ENCODE measurements around the gene EPYC. TPM values are rescaled to one million over a fixed set of nuclear protein-coding genes. Genes with fewer than 3 reads are reported as not detected.

EPYC gene
- total RNA-seq = not detected

GRCh38 chr12:91004872-91005271 is at the start of gene EPYC:
Gene EPYC, minus strand, starts transcription at chr12:91004972. Its CDS starts 2,407 bp downstream, at chr12:91002565.
- ATAC-seq (ENCODE audit: low read depth) = no peak
- Mint-ChIP-seq H3K27me3 (peaks cover 43% of the 10 kb centered on the region), H3K27ac (no peak within 1 kb of the TSS), H3K4me3 (no peak within 1 kb of the TSS), H3K4me1 (peaks cover 24% of the 10 kb centered on the region), H3K36me3 (peaks cover 3% of the 10 kb centered on the region), H3K9me3 (peaks cover 2% of the 10 kb centered on the region)
- POLR2A ChIA-PET = no interaction called here
- no peak for DNase-seq

- POLR2A ChIA-PET = no interaction called here
- Mint-ChIP-seq H3K27ac (no peak overlapping the region), H3K36me3 (no peaks in the 10 kb centered on the region), H3K4me1 (no peaks in the 10 kb centered on the region), H3K4me3 (no peak overlapping the region), H3K9me3 (no peaks in the 10 kb centered on the region), H3K27me3 (peaks cover under 1% of the 10 kb centered on the region)
- DNase-seq (no peak), ATAC-seq (ENCODE audit: low read depth) (no peak)
Measured at GRCh38 chr12:91053951-91054715, 49.4 kb upstream of the EPYC start.

- POLR2A ChIA-PET = no interaction called here
- Mint-ChIP-seq H3K27me3 (peaks cover 3% of the 10 kb centered on the region), H3K4me1 (no peaks in the 10 kb centered on the region), H3K9me3 (no peaks in the 10 kb centered on the region), H3K4me3 (no peak overlapping the region), H3K27ac (no peak overlapping the region), H3K36me3 (no peaks in the 10 kb centered on the region)
- ATAC-seq (ENCODE audit: low read depth) (no peak), DNase-seq (no peak)
Measured at GRCh38 chr12:91052026-91052425, 47.3 kb upstream of the EPYC start.

- Mint-ChIP-seq H3K4me1 (no peaks in the 10 kb centered on the region), H3K36me3 (no peaks in the 10 kb centered on the region), H3K4me3 (no peak overlapping the region), H3K27ac (no peak overlapping the region), H3K9me3 (no peaks in the 10 kb centered on the region), H3K27me3 (peaks cover 3% of the 10 kb centered on the region)
- POLR2A ChIA-PET = no interaction called here
- no peak for ATAC-seq (ENCODE audit: low read depth)
- DNase-seq = no peak
Measured at GRCh38 chr12:91044586-91044985, 39.8 kb upstream of the EPYC start.

GRCh38 chr12:91043408-91043807 is 38.6 kb upstream of the EPYC start:
- POLR2A ChIA-PET = no interaction called here
- Mint-ChIP-seq H3K36me3 (no peaks in the 10 kb centered on the region), H3K4me1 (no peaks in the 10 kb centered on the region), H3K27me3 (no peaks in the 10 kb centered on the region), H3K27ac (no peak overlapping the region), H3K9me3 (no peaks in the 10 kb centered on the region), H3K4me3 (no peak overlapping the region)
- no peak for DNase-seq
- ATAC-seq (ENCODE audit: low read depth) = no peak

- Mint-ChIP-seq H3K4me1 (no peaks in the 10 kb centered on the region), H3K27me3 (peaks cover 1% of the 10 kb centered on the region), H3K36me3 (no peaks in the 10 kb centered on the region), H3K4me3 (no peak overlapping the region), H3K27ac (no peak overlapping the region), H3K9me3 (no peaks in the 10 kb centered on the region)
- ATAC-seq (ENCODE audit: low read depth) (no peak), DNase-seq (no peak)
- POLR2A ChIA-PET = no interaction called here
Measured at GRCh38 chr12:91040096-91040755, 35.5 kb upstream of the EPYC start.

GRCh38 chr12:91037276-91037675 is 32.5 kb upstream of the EPYC start:
- Mint-ChIP-seq H3K4me1 (no peaks in the 10 kb centered on the region), H3K27ac (no peak overlapping the region), H3K4me3 (no peak overlapping the region), H3K36me3 (no peaks in the 10 kb centered on the region), H3K27me3 (peaks cover 5% of the 10 kb centered on the region), H3K9me3 (no peaks in the 10 kb centered on the region)
- no peak for ATAC-seq (ENCODE audit: low read depth)
- no peak for DNase-seq
- POLR2A ChIA-PET = no interaction called here

GRCh38 chr12:91033251-91033650 is 28.5 kb upstream of the EPYC start:
- no peak for ATAC-seq (ENCODE audit: low read depth)
- Mint-ChIP-seq H3K27me3 (peaks cover 8% of the 10 kb centered on the region), H3K4me1 (no peaks in the 10 kb centered on the region), H3K9me3 (no peaks in the 10 kb centered on the region), H3K27ac (no peak overlapping the region), H3K36me3 (no peaks in the 10 kb centered on the region), H3K4me3 (no peak overlapping the region)
- POLR2A ChIA-PET = no interaction called here
- DNase-seq = no peak

GRCh38 chr12:91023326-91024004 is 18.7 kb upstream of the EPYC start:
- POLR2A ChIA-PET = no interaction called here
- peak; percentile 42 for ATAC-seq (ENCODE audit: low read depth)
- H3K4me1 Mint-ChIP-seq = peaks cover 4% of the 10 kb centered on the region

GRCh38 chr12:91021076-91021475 is 16.3 kb upstream of the EPYC start:
- ATAC-seq (ENCODE audit: low read depth) (no peak), DNase-seq (no peak)
- no peak overlapping the region for H3K27ac Mint-ChIP-seq
- H3K9me3 Mint-ChIP-seq = no peaks in the 10 kb centered on the region
- H3K36me3 Mint-ChIP-seq = no peaks in the 10 kb centered on the region
- H3K27me3 Mint-ChIP-seq = peaks cover 9% of the 10 kb centered on the region
- no peak overlapping the region for H3K4me3 Mint-ChIP-seq
- peaks cover 4% of the 10 kb centered on the region for H3K4me1 Mint-ChIP-seq
- POLR2A ChIA-PET = no interaction called here

More at GRCh38 chr12:91023326-91024004, 18.7 kb upstream of the EPYC start:
- H3K27me3 Mint-ChIP-seq = peaks cover 9% of the 10 kb centered on the region
- H3K27ac Mint-ChIP-seq = no peak overlapping the region
- H3K36me3 Mint-ChIP-seq = no peaks in the 10 kb centered on the region
- no peaks in the 10 kb centered on the region for H3K9me3 Mint-ChIP-seq
- DNase-seq = no peak
- H3K4me3 Mint-ChIP-seq = no peak overlapping the region

- Mint-ChIP-seq H3K27me3 (peaks cover 13% of the 10 kb centered on the region), H3K36me3 (no peaks in the 10 kb centered on the region), H3K27ac (no peak overlapping the region), H3K9me3 (no peaks in the 10 kb centered on the region), H3K4me1 (peaks cover 4% of the 10 kb centered on the region), H3K4me3 (no peak overlapping the region)
- POLR2A ChIA-PET = no interaction called here
- ATAC-seq (ENCODE audit: low read depth) (no peak), DNase-seq (no peak)
Measured at GRCh38 chr12:91019455-91019854, 14.7 kb upstream of the EPYC start.

- peaks cover 13% of the 10 kb centered on the region for H3K27me3 Mint-ChIP-seq
- DNase-seq (no peak), ATAC-seq (ENCODE audit: low read depth) (no peak)
- no peak overlapping the region for H3K27ac Mint-ChIP-seq
- POLR2A ChIA-PET = no interaction called here
- no peaks in the 10 kb centered on the region for H3K36me3 Mint-ChIP-seq
- no peaks in the 10 kb centered on the region for H3K9me3 Mint-ChIP-seq
- no peaks in the 10 kb centered on the region for H3K4me1 Mint-ChIP-seq
- no peak overlapping the region for H3K4me3 Mint-ChIP-seq
Measured at GRCh38 chr12:91017511-91018263, 12.9 kb upstream of the EPYC start.

- H3K27ac Mint-ChIP-seq = no peak overlapping the region
- no peaks in the 10 kb centered on the region for H3K4me1 Mint-ChIP-seq
- POLR2A ChIA-PET = no interaction called here
- H3K9me3 Mint-ChIP-seq = no peaks in the 10 kb centered on the region
- H3K36me3 Mint-ChIP-seq = no peaks in the 10 kb centered on the region
- no peak overlapping the region for H3K4me3 Mint-ChIP-seq
- DNase-seq = no peak
- no peak for ATAC-seq (ENCODE audit: low read depth)
- H3K27me3 Mint-ChIP-seq = peaks cover 17% of the 10 kb centered on the region
Measured at GRCh38 chr12:91017043-91017442, 12.3 kb upstream of the EPYC start.

Measured in activated naive CD8-positive, alpha-beta T cell treated with anti-CD3 and anti-CD28 coated beads, Interleukin-2, amount 10 ng/mL, durations not matched to agents 7 days and 5 days (primary cell).